HG03442 (cell line): Measurements from ENCODE around the gene OLFML3.

ENCODE experiments used
- ATAC-seq: cut with Tn5 transposase; IDR thresholded peaks from one replicate; pipeline ENCODE4 v1.9.1; 2021; ENCODE audit warnings: mild to moderate bottlenecking, moderate library complexity; ENCODE audit not compliant: unreplicated experiment

OLFML3 gene

DNA sequence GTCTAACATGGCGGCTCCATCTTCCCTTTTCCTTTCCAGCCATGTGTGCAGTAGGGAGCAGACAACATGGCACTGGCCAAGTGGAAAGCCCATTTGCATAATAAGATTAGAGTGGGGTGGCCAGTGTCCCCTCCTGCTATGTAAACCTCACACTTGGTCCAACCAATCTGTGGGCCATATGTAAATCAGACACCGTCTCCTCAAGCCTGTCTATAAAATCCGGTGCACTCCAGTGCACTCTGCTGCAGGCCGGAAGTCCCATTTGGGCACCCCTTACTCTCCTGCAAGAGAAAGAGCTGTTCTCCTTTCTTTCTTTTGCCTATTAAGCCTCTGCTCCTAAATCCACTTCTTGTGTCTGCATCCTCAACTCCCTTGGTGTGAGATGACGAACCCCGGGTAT lies 44.1 kb downstream of the OLFML3 start:
- ATAC-seq = no peak

DNA sequence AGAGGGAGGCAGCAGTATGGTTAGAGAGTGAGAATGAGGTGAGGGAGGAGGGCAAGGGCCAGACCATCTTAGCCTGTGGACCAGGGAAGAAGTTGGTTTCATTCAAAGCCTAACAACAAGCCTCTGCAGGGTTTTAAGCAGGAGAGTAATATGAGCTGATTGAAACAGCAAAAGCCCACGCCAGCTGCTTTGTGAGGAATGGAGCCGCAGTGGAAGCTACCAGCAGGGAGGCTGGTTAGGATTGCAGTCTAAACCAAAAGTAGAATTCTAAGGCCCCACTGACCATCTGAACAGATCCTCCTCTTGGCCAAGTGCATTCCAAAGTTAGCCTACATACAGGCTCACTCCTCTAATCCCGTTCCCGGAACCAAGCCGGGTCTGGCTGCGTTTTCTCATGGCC lies 44.8 kb downstream of the OLFML3 start:
- ATAC-seq = no peak

- no peak for ATAC-seq
Observed at GRCh38 chr1:114025609-114026401, 46.5 kb downstream of the OLFML3 start.

DNA sequence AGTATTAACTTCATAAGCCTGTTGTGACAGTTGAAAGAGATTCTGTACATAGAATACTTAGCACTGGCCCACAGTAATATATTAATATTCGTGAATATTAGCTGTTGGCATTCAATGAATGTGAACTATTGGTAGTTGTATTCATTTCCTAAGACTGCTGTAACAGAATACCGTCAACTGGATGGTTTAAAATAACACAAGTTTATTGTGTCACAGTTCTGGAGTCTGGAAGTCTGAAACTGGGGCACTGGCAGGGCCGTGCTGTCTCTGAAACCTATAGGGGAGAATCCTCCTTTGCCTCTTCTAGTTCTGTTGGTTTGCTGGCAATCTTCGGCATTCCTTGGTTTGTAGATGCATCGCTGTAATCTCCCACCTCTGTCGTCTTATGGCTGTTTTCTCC lies 47.5 kb downstream of the OLFML3 start:
- no peak for ATAC-seq
